Mesendoderm (in vitro differentiated cells): ENCODE results near the gene AGPAT2.

ENCODE experiments used
- DNase-seq: peaks from one replicate; pipeline ENCODE4 v3.0.0; 2013
- H2AK5ac ChIP-seq: 2 replicates; pipeline ENCODE4 v1.6.1; 2013; ENCODE audit warnings: low read length, inconsistent platforms
- H2BK120ac ChIP-seq: 2 replicates; pipeline ENCODE4 v1.6.1; 2013; ENCODE audit warnings: low read depth, mild to moderate bottlenecking, low read length, moderate library complexity, mixed read lengths
- H2BK15ac ChIP-seq: replicated peaks from 2 replicates; pipeline ENCODE4 v1.6.1; 2013; ENCODE audit warnings: low read depth, mild to moderate bottlenecking, moderate library complexity
- H2BK5ac ChIP-seq: 2 replicates; pipeline ENCODE4 v1.6.1; 2013; ENCODE audit warnings: low read length, inconsistent platforms
- H3K18ac ChIP-seq: 2 replicates; pipeline ENCODE4 v1.6.1; 2013; ENCODE audit warnings: mild to moderate bottlenecking, low read length, mixed read lengths
- H3K23ac ChIP-seq: one replicate; pipeline ENCODE4 v1.6.1; 2013; ENCODE audit warnings: low read length
- H3K27ac ChIP-seq: 2 replicates; pipeline ENCODE4 v1.5.1; 2013; ENCODE audit warnings: low read depth, mild to moderate bottlenecking, inconsistent platforms, low read length, moderate library complexity
- H3K27me3 ChIP-seq: 2 replicates; pipeline ENCODE4 v1.6.1; 2013; ENCODE audit warnings: low read length, control low read depth, mild to moderate bottlenecking, inconsistent platforms; ENCODE audit not compliant: insufficient read depth, poor library complexity
- H3K36me3 ChIP-seq: 2 replicates; pipeline ENCODE4 v1.6.1; 2013; ENCODE audit warnings: low read length, inconsistent platforms; ENCODE audit not compliant: control insufficient read depth, insufficient read depth
- H3K4ac ChIP-seq: one replicate; pipeline ENCODE4 v1.6.1; 2013; ENCODE audit warnings: low read depth, mild to moderate bottlenecking, low read length, moderate library complexity
- H3K4me1 ChIP-seq: 2 replicates; pipeline ENCODE4 v1.6.1; 2013; ENCODE audit warnings: low read depth, low read length, inconsistent platforms; ENCODE audit not compliant: control insufficient read depth
- H3K4me2 ChIP-seq: 2 replicates; pipeline ENCODE4 v1.6.1; 2013; ENCODE audit warnings: low read length
- H3K4me3 ChIP-seq: 2 replicates; pipeline ENCODE4 v1.5.1; 2013; ENCODE audit warnings: mild to moderate bottlenecking, low read length
- H3K56ac ChIP-seq: one replicate; pipeline ENCODE4 v1.6.1; 2013; ENCODE audit warnings: low read length
- H3K79me1 ChIP-seq: 2 replicates; pipeline ENCODE4 v1.6.1; 2013; ENCODE audit warnings: low read length, inconsistent platforms
- H3K79me2 ChIP-seq: 2 replicates; pipeline ENCODE4 v1.6.1; 2013; ENCODE audit warnings: mild to moderate bottlenecking, low read length; ENCODE audit not compliant: control insufficient read depth, insufficient read depth
- H3K9ac ChIP-seq: 2 replicates; pipeline ENCODE4 v1.6.1; 2013; ENCODE audit warnings: low read length, inconsistent platforms
- H4K5ac ChIP-seq: one replicate; pipeline ENCODE4 v1.6.1; 2013; ENCODE audit warnings: low read length
- H4K8ac ChIP-seq: one replicate; pipeline ENCODE4 v1.6.1; 2013; ENCODE audit warnings: low read depth, mild to moderate bottlenecking, control low read depth, low read length, moderate library complexity
- WGBS: extraction: QIAGEN DNeasy Blood & Tissue Kit; methylation state at CpG from one replicate; pipeline ENCODE4 v1.1.7; 2013; ENCODE audit warnings: low lambda C conversion rate, missing lambda C conversion rate; ENCODE audit not compliant: insufficient coverage; ENCODE audit errors: extremely low coverage; 5-methylcytosine and 5-hydroxymethylcytosine counted together

The AGPAT2 gene

DNA sequence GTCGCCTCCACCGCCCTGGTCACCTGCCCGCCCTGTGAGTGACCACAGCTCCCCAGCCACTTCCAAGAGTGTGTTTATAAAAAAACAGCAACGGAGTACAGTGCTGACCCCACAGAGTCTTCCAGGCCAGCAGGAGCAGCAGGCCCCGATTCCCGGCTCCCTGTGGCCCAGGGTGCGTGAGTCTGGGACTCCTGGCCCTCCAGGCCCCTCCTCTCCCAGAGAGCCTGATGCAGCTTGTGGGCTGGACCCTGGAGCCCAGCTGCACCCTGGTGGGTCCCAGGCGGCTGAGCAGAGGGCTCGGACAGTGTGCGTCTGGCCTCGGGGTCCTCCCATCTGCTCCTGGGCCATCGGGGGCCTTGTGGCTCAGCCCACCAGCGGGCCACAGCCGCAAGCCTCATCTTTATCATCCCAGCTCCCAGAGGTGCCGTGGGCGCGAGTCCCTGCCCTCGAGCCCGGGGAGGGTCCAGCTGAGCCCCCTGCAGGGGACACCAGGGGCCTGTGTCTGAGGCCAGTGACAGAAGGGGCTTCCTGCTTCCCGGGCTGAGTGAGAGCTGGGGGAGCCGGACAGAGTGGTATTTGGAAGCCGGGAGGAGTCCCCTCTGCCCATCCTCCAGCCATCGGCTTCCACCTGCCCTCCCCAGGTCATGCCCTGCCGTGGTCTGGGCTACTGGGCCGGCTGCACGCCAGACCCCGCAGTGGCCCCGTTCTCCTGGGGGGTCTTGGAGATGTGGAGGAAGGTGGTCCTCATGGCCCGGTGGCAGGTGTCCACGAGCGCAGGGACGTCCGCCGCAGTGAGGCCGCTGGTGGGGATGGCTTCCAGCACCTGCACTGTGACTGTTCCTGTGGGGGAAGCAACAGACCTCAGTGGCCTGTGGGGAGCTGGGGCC is 13.9 kb downstream of the AGPAT2 start:
- Histone ChIP-seq H3K36me3 (no peaks in the 10 kb centered on the region), H3K79me2 (no peaks in the 10 kb centered on the region), H3K4me2 (no peak overlapping the region), H3K27ac (no peak overlapping the region), H3K18ac (no peak overlapping the region), H2AK5ac (no peak overlapping the region), H4K8ac (no peak overlapping the region), H3K4me1 (no peaks in the 10 kb centered on the region), H3K79me1 (no peaks in the 10 kb centered on the region), H3K9ac (no peak overlapping the region), H3K23ac (no peak overlapping the region), H3K27me3 (no peaks in the 10 kb centered on the region), H3K4ac (no peak overlapping the region), H3K56ac (no peak overlapping the region), H3K4me3 (no peak overlapping the region), H2BK120ac (no peak overlapping the region), H4K5ac (no peak overlapping the region), H2BK15ac (no peak overlapping the region), H2BK5ac (no peak overlapping the region)
- no peak for DNase-seq
- no CpG with 5 or more reads among the region's 35 CpGs for WGBS

DNA sequence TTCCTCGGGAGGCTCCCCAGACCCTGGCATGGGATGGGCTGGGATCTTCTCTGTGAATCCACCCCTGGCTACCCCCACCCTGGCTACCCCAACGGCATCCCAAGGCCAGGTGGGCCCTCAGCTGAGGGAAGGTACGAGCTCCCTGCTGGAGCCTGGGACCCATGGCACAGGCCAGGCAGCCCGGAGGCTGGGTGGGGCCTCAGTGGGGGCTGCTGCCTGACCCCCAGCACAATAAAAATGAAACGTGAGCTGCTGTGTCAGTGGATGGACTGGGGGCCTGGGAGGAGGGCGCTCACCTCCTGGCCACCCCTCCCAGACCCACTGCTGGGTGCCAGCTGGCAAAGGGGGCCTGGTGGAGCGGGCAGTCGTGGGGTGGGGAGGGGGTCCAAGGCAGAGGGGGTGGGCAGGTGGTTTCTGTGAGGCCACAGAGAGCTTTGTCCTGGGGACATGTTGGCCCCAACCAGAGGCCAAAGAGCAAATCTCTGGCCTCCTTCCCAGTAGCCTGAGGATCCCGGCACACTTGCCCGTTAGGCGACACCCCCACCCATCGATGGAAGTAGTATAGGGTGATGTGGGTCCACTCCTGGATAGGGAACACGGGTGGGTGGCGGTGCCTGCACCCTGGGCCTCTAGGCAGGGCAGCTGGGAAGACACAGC is 14.7 kb downstream of the AGPAT2 start:
- Histone ChIP-seq H3K4me1 (no peaks in the 10 kb centered on the region), H3K27me3 (no peaks in the 10 kb centered on the region), H3K4ac (no peak overlapping the region), H3K23ac (no peak overlapping the region), H4K5ac (no peak overlapping the region), H3K4me3 (no peak overlapping the region), H3K79me1 (no peaks in the 10 kb centered on the region), H3K27ac (no peak overlapping the region), H3K79me2 (no peaks in the 10 kb centered on the region), H3K56ac (no peak overlapping the region), H3K18ac (no peak overlapping the region), H2BK15ac (no peak overlapping the region), H3K9ac (no peak overlapping the region), H2AK5ac (no peak overlapping the region), H4K8ac (no peak overlapping the region), H2BK120ac (no peak overlapping the region), H3K4me2 (no peak overlapping the region), H2BK5ac (no peak overlapping the region), H3K36me3 (no peaks in the 10 kb centered on the region)
- DNase-seq = no peak
- no CpG with 5 or more reads among the region's 14 CpGs for WGBS

DNA sequence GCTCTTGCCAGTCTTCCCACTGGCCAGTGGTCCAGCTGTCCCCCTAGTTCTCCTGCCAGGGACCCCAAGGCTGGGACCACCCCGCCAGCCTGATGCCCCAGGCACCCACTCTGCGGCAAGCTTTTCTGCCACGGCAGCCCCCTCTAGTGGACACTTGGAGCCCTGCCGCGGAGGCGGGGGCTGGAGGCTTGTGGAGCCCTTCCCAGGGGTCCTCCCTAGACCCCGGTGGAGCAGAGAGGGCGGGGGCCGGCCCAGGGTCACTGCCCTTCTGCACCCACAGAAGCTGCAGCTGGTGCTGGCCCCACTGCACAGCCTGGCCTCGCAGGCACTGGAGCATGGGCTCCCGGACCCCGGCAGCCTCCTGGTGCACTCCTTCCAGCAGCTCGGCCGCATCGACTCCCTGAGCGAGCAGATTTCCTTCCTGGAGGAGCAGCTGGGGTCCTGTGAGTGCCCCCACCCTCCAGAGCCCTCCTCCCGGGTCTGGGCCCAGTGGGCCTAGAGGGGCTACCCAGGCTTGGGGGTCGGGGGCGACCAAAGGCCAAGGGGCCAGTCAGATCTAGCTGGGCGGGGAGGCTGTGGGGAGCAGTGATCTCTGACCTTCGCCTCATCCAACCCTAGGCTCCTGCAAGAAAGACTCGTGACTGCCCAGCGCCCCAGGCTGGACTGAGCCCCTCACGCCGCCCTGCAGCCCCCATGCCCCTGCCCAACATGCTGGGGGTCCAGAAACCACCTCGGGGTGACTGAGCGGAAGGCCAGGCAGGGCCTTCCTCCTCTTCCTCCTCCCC is 15.4 kb downstream of the AGPAT2 start:
- DNase-seq = peak; percentile 35
- no peak overlapping the region for H4K8ac ChIP-seq
- H3K56ac ChIP-seq = no peak overlapping the region
- WGBS = no CpG with 5 or more reads among the region's 27 CpGs
- no peak overlapping the region for H3K27ac ChIP-seq
- no peak overlapping the region for H2BK120ac ChIP-seq
- no peak overlapping the region for H2BK5ac ChIP-seq
- no peak overlapping the region for H3K4me2 ChIP-seq
- no peak overlapping the region for H2BK15ac ChIP-seq
- no peak overlapping the region for H3K18ac ChIP-seq
- H3K79me1 ChIP-seq = no peaks in the 10 kb centered on the region
- no peak overlapping the region for H3K9ac ChIP-seq
- no peak overlapping the region for H3K4me3 ChIP-seq
- H2AK5ac ChIP-seq = no peak overlapping the region
- no peaks in the 10 kb centered on the region for H3K27me3 ChIP-seq
- H3K4me1 ChIP-seq = no peaks in the 10 kb centered on the region
- no peak overlapping the region for H3K23ac ChIP-seq
- H4K5ac ChIP-seq = no peak overlapping the region
- no peaks in the 10 kb centered on the region for H3K79me2 ChIP-seq
- H3K4ac ChIP-seq = no peak overlapping the region
- H3K36me3 ChIP-seq = no peaks in the 10 kb centered on the region

DNA sequence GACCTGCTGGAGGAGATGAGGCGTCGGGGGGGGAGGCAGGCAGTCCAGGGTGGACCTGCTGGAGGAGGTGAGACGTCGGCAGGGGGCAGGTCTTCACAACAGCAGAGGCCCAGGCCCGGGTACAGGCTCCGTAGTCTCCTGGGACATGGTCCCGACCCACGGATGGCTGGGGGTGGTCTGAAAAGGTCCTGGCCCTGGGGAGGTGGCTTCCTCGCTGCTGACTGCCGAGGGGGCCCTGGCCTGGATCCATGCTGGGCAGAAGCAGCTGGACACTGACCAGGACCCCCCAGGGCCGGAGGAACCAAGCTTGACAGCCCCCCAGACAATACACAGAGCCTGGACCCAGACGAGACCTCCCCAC is 16.0 kb downstream of the AGPAT2 start:
- H2BK120ac ChIP-seq = no peak overlapping the region
- H3K36me3 ChIP-seq = no peaks in the 10 kb centered on the region
- no CpG with 5 or more reads among the region's 12 CpGs for WGBS
- no peak overlapping the region for H3K4me3 ChIP-seq
- H3K79me2 ChIP-seq = no peaks in the 10 kb centered on the region
- H4K8ac ChIP-seq = no peak overlapping the region
- no peak overlapping the region for H4K5ac ChIP-seq
- H3K4me2 ChIP-seq = no peak overlapping the region
- H3K4ac ChIP-seq = no peak overlapping the region
- H3K56ac ChIP-seq = no peak overlapping the region
- DNase-seq = no peak
- H2BK5ac ChIP-seq = no peak overlapping the region
- no peak overlapping the region for H2AK5ac ChIP-seq
- no peaks in the 10 kb centered on the region for H3K79me1 ChIP-seq
- H3K23ac ChIP-seq = no peak overlapping the region
- H3K27me3 ChIP-seq = no peaks in the 10 kb centered on the region
- H3K4me1 ChIP-seq = no peaks in the 10 kb centered on the region
- no peak overlapping the region for H3K27ac ChIP-seq
- H2BK15ac ChIP-seq = no peak overlapping the region
- H3K9ac ChIP-seq = no peak overlapping the region
- H3K18ac ChIP-seq = no peak overlapping the region

DNA sequence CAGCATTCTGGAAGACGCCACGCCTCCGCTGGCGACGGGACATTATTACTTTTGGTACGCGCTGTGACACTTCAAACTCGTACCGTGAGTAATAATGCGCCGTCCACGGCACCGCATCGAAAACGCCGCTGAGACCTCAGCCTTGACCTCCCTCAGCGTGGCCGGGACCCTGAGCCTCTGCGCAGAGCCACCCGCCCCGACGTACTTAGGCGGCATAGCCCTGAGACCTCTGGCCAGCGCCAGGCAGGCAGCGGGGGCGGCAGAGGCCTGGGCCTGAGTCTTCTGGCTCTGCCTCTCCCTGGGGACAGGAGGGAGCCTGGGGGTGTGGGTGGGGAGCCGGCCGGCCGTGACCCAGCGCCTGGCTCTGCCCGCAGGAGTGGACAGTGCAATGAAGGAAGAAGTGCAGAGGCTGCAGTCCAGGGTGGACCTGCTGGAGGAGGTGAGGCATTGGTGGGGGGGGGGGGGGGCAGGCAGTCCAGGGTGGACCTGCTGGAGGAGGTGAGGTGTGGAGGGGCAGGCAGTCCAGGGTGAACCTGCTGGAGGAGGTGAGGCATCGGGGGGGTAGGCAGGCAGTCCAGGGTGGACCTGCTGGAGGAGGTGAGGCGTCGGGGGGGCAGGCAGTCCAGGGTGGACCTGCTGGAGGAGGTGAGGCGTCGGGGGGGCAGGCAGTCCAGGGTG is 16.5 kb downstream of the AGPAT2 start:
- Histone ChIP-seq H2BK120ac (no peak overlapping the region), H3K56ac (no peak overlapping the region), H3K9ac (no peak overlapping the region), H3K4ac (no peak overlapping the region), H3K23ac (no peak overlapping the region), H4K8ac (no peak overlapping the region), H3K27me3 (no peaks in the 10 kb centered on the region), H2BK5ac (no peak overlapping the region), H3K36me3 (no peaks in the 10 kb centered on the region), H3K79me1 (no peaks in the 10 kb centered on the region), H3K18ac (no peak overlapping the region), H3K4me1 (no peaks in the 10 kb centered on the region), H4K5ac (no peak overlapping the region), H3K79me2 (no peaks in the 10 kb centered on the region), H3K4me2 (no peak overlapping the region), H3K27ac (no peak overlapping the region), H2BK15ac (no peak overlapping the region), H2AK5ac (no peak overlapping the region), H3K4me3 (no peak overlapping the region)
- no peak for DNase-seq
- WGBS = no CpG with 5 or more reads among the region's 36 CpGs
